ENCODE data around the gene FIZ1. TPM values are rescaled to one million over a fixed set of nuclear protein-coding genes. Genes with fewer than 3 reads are reported as not detected.
A peak's percentile ranks its signal among the peaks of the same experiment; 100 is the strongest.

Gene FIZ1
- total and polyA plus RNA-seq, 11 donors, result 10.0 to 16.7 (median 12.9) TPM

DNA sequence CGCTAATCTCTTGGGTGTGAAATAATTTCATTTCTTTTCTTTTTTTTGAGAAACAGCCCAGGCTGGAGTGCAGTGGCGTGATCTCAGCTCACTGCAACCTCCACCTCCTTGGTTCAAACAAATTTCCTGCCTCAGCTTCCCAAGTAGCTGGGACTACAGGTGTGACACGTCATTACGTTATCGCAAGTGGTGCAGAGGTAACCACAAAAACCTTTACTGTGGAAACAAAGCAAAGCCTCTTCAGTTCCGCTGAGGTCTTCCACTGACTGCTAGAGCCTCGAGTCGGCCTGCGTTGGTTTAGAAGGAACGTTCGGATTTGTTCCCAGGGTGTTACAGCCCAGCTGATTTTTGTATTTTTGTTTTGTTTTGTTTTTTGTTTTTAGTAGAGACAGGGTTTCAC is 27.0 kb upstream of the FIZ1 start:
- H3K36me3 ChIP-seq, result peaks cover 0 to 12% (median 5%) of the 10 kb centered on the region in 9 donors
- no peak for TF ChIP-seq POLR2A (IDR thresholded peaks at IDR 0.05)
- TF ChIP-seq, protein P1, sequence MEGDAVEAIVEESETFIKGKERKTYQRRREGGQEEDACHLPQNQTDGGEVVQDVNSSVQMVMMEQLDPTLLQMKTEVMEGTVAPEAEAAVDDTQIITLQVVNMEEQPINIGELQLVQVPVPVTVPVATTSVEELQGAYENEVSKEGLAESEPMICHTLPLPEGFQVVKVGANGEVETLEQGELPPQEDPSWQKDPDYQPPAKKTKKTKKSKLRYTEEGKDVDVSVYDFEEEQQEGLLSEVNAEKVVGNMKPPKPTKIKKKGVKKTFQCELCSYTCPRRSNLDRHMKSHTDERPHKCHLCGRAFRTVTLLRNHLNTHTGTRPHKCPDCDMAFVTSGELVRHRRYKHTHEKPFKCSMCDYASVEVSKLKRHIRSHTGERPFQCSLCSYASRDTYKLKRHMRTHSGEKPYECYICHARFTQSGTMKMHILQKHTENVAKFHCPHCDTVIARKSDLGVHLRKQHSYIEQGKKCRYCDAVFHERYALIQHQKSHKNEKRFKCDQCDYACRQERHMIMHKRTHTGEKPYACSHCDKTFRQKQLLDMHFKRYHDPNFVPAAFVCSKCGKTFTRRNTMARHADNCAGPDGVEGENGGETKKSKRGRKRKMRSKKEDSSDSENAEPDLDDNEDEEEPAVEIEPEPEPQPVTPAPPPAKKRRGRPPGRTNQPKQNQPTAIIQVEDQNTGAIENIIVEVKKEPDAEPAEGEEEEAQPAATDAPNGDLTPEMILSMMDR (IDR thresholded peaks at IDR 0.05), result no peak
- peak in 1 of 5 donors; percentile 10 for DNase-seq
- H3K27ac ChIP-seq, result no peak overlapping the region
- no peaks in the 10 kb centered on the region for H3K9me3 ChIP-seq
- 87 to 91% (median 90%) methylated on average over 11 of the region's 11 CpGs for WGBS, 4 donors
- no peaks in the 10 kb centered on the region for H3K27me3 ChIP-seq
- H3K4me3 ChIP-seq, result no peak overlapping the region
- peaks cover 0 to 30% (median 11%) of the 10 kb centered on the region in 12 donors for H3K4me1 ChIP-seq
- ATAC-seq, result no peak
- intact Hi-C loops (cut with DNase I), result loop anchor here in 2 of 10 donors (5.0 kb wide), 2 partner anchors 114 to 164 kb away; partner anchors contain the start of genes C19orf85 (in 1 of the 2) and ISOC2 (in 1 of the 2)

GRCh38 chr19:55625004-55625326 is 25.6 kb upstream of the FIZ1 start:
- no peaks in the 10 kb centered on the region for H3K27me3 ChIP-seq
- intact Hi-C loops (cut with DNase I), result loop anchor here in 2 of 10 donors (5.0 kb wide), 2 partner anchors 113 to 163 kb away; partner anchors contain the start of genes C19orf85 (in 1 of the 2) and ISOC2 (in 1 of the 2)
- DNase-seq (no peak), ATAC-seq (no peak)
- TF ChIP-seq POLR2A (IDR thresholded peaks at IDR 0.05), result no peak
- TF ChIP-seq, protein P1 (IDR thresholded peaks at IDR 0.05), result no peak
- WGBS, 4 donors, result 44 to 55% (median 47%) methylated on average over 11 of the region's 11 CpGs
- H3K4me3 ChIP-seq, result peak overlapping the region in 9 of 12 donors; percentile 55 to 73 (median 64)
- peaks cover 0 to 20% (median 5%) of the 10 kb centered on the region in 9 donors for H3K36me3 ChIP-seq
- peaks cover 0 to 42% (median 11%) of the 10 kb centered on the region in 12 donors for H3K4me1 ChIP-seq
- H3K27ac ChIP-seq, result peak overlapping the region in 8 of 12 donors; percentile 78 to 96 (median 93)
- no peaks in the 10 kb centered on the region for H3K9me3 ChIP-seq

GRCh38 chr19:55624109-55625003 is 25.0 kb upstream of the FIZ1 start, which contains the start of gene ZNF784:
Gene ZNF784 (minus strand): TSS chr19:55624566. CDS start chr19:55624561, 5 bp downstream.
- TF ChIP-seq, protein P1 (IDR thresholded peaks at IDR 0.05), result no peak
- peak in 1 of 2 donors; percentile 42 for TF ChIP-seq POLR2A (IDR thresholded peaks at IDR 0.05)
- Histone ChIP-seq H3K4me1 (peaks cover 0 to 45% (median 11%) of the 10 kb centered on the region in 12 donors), H3K27ac (peak within 1 kb of the TSS; percentile 78 to 96 (median 92)), H3K9me3 (no peaks in the 10 kb centered on the region), H3K27me3 (no peaks in the 10 kb centered on the region), H3K4me3 (peak within 1 kb of the TSS; percentile 7 to 73 (median 63)), H3K36me3 (peaks cover 0 to 20% (median 5%) of the 10 kb centered on the region in 9 donors)
- intact Hi-C loops (cut with DNase I), result loop anchor here in 3 of 10 donors (5.0 kb wide), 3 partner anchors 107 to 162 kb away; partner anchors contain the start of genes C19orf85 (in 1 of the 3) and ISOC2 (in 1 of the 3)
- ATAC-seq (peak; percentile 87 to 97 (median 92)), DNase-seq (peak; percentile 92 to 98 (median 94))
- 0 to 1% (median 0%) methylated on average over 39 to 56 of the region's 56 CpGs for WGBS, 4 donors

- intact Hi-C loops (cut with DNase I), result loop anchor here in 2 of 10 donors (2.0 to 5.0 kb wide), 2 partner anchors 17 to 106 kb away; no protein-coding TSS in a partner anchor
- H3K27ac ChIP-seq, result peak overlapping the region in 11 of 12 donors; percentile 73 to 96 (median 91)
- no peaks in the 10 kb centered on the region for H3K27me3 ChIP-seq
- DNase-seq, result no peak
- H3K4me1 ChIP-seq, result peaks cover 0 to 53% (median 11%) of the 10 kb centered on the region in 12 donors
- TF ChIP-seq, protein P1 (IDR thresholded peaks at IDR 0.05), result no peak
- TF ChIP-seq POLR2A (IDR thresholded peaks at IDR 0.05), result no peak
- peak overlapping the region in 9 of 12 donors; percentile 46 to 72 (median 64) for H3K4me3 ChIP-seq
- peak in 1 of 4 donors; percentile 1 for ATAC-seq
- H3K36me3 ChIP-seq, result peaks cover 0 to 20% (median 5%) of the 10 kb centered on the region in 9 donors
- WGBS, 4 donors, result 30 to 37% (median 33%) methylated on average over 7 of the region's 7 CpGs
- H3K9me3 ChIP-seq, result no peaks in the 10 kb centered on the region
Measured at GRCh38 chr19:55623561-55623960, 24.2 kb upstream of the FIZ1 start.

Measured in heart left ventricle (tissue), 16 donors.